GM23338 (cell line): ENCODE results near the gene AP1B1.

Experiments used
- CTCF ChIP-seq, 2 experiments: fragments of 200-600 bp in 1 of 2; sonication (generic) in 1 of 2; conservative IDR thresholded peaks; 2 replicates each; pipeline versions ENCODE4 v1.5.1 to v1.6.1; 2016 to 2017; ENCODE audit warnings: antibody characterized with exemption in 2 of 2, low read depth in 2 of 2, mild to moderate bottlenecking in 2 of 2, moderate library complexity in 1 of 2
- EZH2 ChIP-seq: fragments of 200-600 bp; sonication (generic); IDR thresholded peaks from one replicate; pipeline ENCODE4 v1.8.0; 2017; ENCODE audit warnings: antibody characterized with exemption, mild to moderate bottlenecking, low read depth; ENCODE audit not compliant: unreplicated experiment

DNA sequence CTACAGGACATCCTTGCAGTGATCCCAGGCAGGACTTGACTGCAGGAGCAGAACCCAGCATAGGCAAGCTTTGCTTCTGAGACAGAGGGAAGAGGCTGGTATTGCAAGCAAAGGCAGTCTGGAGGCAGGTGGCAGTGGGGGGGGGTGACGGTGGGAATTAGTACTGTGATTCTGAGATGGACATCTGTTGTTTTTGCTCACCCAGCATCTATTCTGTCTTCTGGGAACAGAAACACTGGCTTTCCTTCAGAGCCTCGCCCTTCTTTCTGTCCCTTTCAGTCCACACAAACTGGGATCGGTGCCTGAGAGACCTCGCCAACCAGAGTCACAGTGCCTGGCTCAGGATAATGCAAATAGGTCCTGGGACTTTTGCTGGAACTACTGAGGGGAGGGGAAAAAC is 41.7 kb downstream of the AP1B1 start:
- no peak for TF ChIP-seq CTCF (conservative IDR thresholded peaks at IDR 0.05; ENCODE audit: low read depth in 2 of 2)
- TF ChIP-seq EZH2: no peak
